GM18511 (cell line): Measurements from ENCODE around the gene CAMKMT.
A peak's percentile ranks its signal among the peaks of the same experiment; 100 is the strongest.

Experiments used
- ATAC-seq: cut with Tn5 transposase; IDR thresholded peaks from one replicate; pipeline ENCODE4 v1.9.1; 2021; ENCODE audit warnings: mild to moderate bottlenecking, moderate library complexity; ENCODE audit not compliant: unreplicated experiment

The CAMKMT gene

GRCh38 chr2:44442019-44442418, 80.3 kb downstream of the CAMKMT start:
- no peak for ATAC-seq

- ATAC-seq: no peak
Measured at GRCh38 chr2:44443517-44443916, 81.8 kb downstream of the CAMKMT start.

- no peak for ATAC-seq
Measured at GRCh38 chr2:44444881-44445280, 83.1 kb downstream of the CAMKMT start.

- no peak for ATAC-seq
Measured at GRCh38 chr2:44448860-44449527, 87.2 kb downstream of the CAMKMT start.

GRCh38 chr2:44450082-44450481, 88.3 kb downstream of the CAMKMT start:
- ATAC-seq: no peak

- no peak for ATAC-seq
Measured at GRCh38 chr2:44450806-44451205, 89.1 kb downstream of the CAMKMT start.

GRCh38 chr2:44452069-44452583, 90.4 kb downstream of the CAMKMT start:
- ATAC-seq: no peak

- no peak for ATAC-seq
Measured at GRCh38 chr2:44453259-44453658, 91.5 kb downstream of the CAMKMT start.

- ATAC-seq: no peak
Measured at GRCh38 chr2:44455877-44456276, 94.1 kb downstream of the CAMKMT start.

GRCh38 chr2:44456946-44457345, 95.2 kb downstream of the CAMKMT start:
- no peak for ATAC-seq

- no peak for ATAC-seq
Measured at GRCh38 chr2:44459739-44460138, 98.0 kb downstream of the CAMKMT start.

- no peak for ATAC-seq
Measured at GRCh38 chr2:44462934-44463849, 101.4 kb downstream of the CAMKMT start.

- no peak for ATAC-seq
Measured at GRCh38 chr2:44464437-44464836, 102.7 kb downstream of the CAMKMT start.

GRCh38 chr2:44470151-44470550, 108.4 kb downstream of the CAMKMT start:
- ATAC-seq: no peak

- ATAC-seq: no peak
Measured at GRCh38 chr2:44477657-44478414, 116.1 kb downstream of the CAMKMT start.

- peak; percentile 72 for ATAC-seq
Measured at GRCh38 chr2:44479127-44479887, 117.6 kb downstream of the CAMKMT start.

GRCh38 chr2:44480068-44480467, 118.3 kb downstream of the CAMKMT start:
- no peak for ATAC-seq

GRCh38 chr2:44487052-44487451, 125.3 kb downstream of the CAMKMT start:
- no peak for ATAC-seq

- no peak for ATAC-seq
Measured at GRCh38 chr2:44490726-44491125, 129.0 kb downstream of the CAMKMT start.

- ATAC-seq: no peak
Measured at GRCh38 chr2:44494006-44494405, 132.3 kb downstream of the CAMKMT start.
